Activated T-cell treated with anti-CD3 and anti-CD28 coated beads, Interleukin-2, amount 50 U/mL, for 24 hours (primary cell): ENCODE results near the gene TAF10.
A peak's percentile ranks its signal among the peaks of the same experiment; 100 is the strongest.

Experiments used
- DNase-seq: peaks from one replicate; pipeline ENCODE4 v3.0.0-alpha.2; 2020
- H3K27ac Mint-ChIP-seq: 2 replicates; pipeline ENCODE4 v1.8.0; 2020; ENCODE audit warnings: mild to moderate bottlenecking, mixed read lengths
- H3K27me3 Mint-ChIP-seq: 2 replicates; pipeline ENCODE4 v1.8.0; 2020; ENCODE audit warnings: mixed read lengths
- H3K36me3 Mint-ChIP-seq: 2 replicates; pipeline ENCODE4 v1.8.0; 2020; ENCODE audit warnings: low read depth, mixed read lengths
- H3K4me1 Mint-ChIP-seq: 2 replicates; pipeline ENCODE4 v1.8.0; 2020; ENCODE audit warnings: low read depth, mixed read lengths
- H3K4me3 Mint-ChIP-seq: 2 replicates; pipeline ENCODE4 v1.8.0; 2020; ENCODE audit warnings: mild to moderate bottlenecking, moderate library complexity, mixed read lengths
- H3K9me3 Mint-ChIP-seq: 2 replicates; pipeline ENCODE4 v1.8.0; 2020; ENCODE audit warnings: mixed read lengths

The TAF10 gene

DNA sequence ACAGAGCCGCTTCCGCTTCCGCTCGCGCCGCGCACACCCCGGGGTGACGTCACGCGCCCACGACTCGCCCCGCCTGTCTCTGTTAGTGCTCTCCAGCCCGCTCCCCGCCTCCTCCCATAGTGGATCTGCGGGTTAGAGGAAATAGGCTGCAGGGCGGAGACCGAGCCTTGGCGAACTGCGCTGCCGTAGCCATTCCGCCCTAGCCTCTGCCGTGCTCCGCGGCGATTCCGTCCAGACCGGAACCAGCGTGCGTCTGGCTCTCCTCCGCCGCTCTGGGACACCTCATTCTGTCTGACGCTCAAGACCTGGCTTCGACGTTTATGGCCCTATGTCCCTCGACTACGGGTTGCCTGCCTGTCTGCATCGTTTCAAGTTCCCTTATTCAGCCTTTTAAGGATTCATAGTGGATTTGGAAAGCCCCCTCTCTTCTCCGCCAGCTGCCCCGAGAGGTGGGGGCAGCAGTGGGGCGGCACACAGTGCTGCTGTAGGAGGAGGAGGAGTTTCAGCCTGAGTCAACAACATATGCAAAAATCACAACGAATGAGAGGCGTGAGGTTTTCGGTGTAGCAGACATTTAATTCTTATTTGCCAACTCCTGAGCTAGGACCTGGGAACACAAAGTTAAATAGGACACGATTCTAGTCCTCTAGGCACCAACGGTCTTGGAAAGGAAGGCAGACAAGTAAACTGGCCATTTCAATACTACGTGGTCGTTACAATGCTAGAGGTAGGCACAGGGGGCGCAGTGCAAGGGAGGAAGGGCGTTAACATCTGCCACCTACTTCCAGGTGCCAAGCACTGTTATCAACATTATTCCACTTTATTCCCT is at the start of gene TAF10:
TAF10 (minus strand) TSS at position 4 of the 829 bp plus-strand sequence. CDS start 27 bp downstream, outside the sequence.
- Mint-ChIP-seq H3K36me3 (peaks cover 71% of the 10 kb centered on the region), H3K27ac (no peak within 1 kb of the TSS), H3K4me3 (peak within 1 kb of the TSS; percentile 89)

DNA sequence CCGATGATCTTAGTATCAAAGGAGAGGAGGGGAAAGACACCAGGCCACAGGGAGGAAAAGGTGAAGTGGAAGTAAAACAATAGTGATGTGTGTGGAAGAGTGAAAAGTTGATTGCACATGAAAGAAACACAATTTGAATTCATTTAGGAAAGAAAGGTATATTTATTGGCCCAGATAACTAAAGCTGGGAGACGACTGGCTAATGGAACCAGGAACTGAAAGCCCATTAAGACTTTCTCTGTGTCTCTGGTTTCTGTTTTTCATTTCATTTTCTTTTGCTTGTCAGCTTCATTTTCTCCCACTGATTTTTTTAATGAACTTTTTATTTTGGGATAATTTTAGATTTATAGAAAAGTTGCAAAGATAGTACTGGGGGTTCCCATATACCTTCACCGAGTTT is 48.7 kb upstream of the TAF10 start:
- Mint-ChIP-seq H3K27ac (no peak overlapping the region), H3K27me3 (peaks cover 6% of the 10 kb centered on the region), H3K9me3 (no peaks in the 10 kb centered on the region)

More for the DNA sequence above, at the start of gene TAF10:
- H3K27me3 Mint-ChIP-seq = no peaks in the 10 kb centered on the region
- H3K4me1 Mint-ChIP-seq = peaks cover 53% of the 10 kb centered on the region
- H3K9me3 Mint-ChIP-seq = no peaks in the 10 kb centered on the region
- DNase-seq = peak; percentile 95

DNA sequence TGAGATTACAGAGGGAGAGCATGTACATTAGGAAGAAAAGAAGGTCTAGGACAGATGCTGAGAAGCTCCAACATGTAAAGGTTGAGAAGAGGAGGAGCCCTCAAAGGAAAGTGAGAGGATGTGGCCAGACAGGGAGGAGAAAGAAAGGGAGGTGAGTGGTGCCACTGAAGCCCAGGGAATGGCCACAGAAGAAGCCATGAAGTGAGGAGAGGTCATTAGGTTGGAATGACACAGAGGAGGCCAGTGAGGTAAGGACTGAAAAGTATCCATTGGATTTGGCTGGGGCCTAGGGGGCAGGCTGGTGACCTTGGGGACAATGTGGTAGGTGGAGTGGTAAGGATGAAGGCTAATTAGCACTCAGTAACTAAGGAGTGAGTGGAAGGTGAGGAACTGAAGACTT is 46.6 kb upstream of the TAF10 start:
- H3K4me1 Mint-ChIP-seq = peaks cover 6% of the 10 kb centered on the region
- no peak overlapping the region for H3K4me3 Mint-ChIP-seq
- DNase-seq = no peak
- H3K27me3 Mint-ChIP-seq = peaks cover 6% of the 10 kb centered on the region
- H3K36me3 Mint-ChIP-seq = no peaks in the 10 kb centered on the region
- H3K9me3 Mint-ChIP-seq = no peaks in the 10 kb centered on the region
- no peak overlapping the region for H3K27ac Mint-ChIP-seq

More for the DNA sequence above, 48.7 kb upstream of the TAF10 start:
- H3K4me3 Mint-ChIP-seq = no peak overlapping the region
- no peaks in the 10 kb centered on the region for H3K36me3 Mint-ChIP-seq
- peaks cover 11% of the 10 kb centered on the region for H3K4me1 Mint-ChIP-seq
- DNase-seq = no peak

DNA sequence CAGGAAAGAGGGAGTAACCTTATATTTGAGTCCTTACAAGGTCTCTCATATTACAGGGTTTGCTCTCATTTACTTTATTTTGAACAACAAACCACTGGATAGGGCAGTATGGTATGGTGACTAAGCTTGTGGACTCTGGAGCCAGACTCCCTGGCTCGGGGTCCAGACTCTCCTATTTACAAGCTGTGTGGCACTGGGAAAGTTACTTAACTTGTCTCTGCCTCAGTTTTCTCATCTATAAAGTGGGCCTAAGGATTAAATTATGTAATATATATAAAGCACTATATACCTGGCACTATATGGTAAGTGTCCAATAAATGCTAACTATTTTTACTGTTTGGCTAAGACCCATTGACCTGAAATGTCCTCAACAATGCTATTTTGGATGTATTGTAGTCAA is 45.3 kb upstream of the TAF10 start:
- Mint-ChIP-seq H3K9me3 (no peaks in the 10 kb centered on the region), H3K27me3 (peaks cover 6% of the 10 kb centered on the region), H3K36me3 (no peaks in the 10 kb centered on the region), H3K4me1 (no peaks in the 10 kb centered on the region), H3K4me3 (no peak overlapping the region), H3K27ac (no peak overlapping the region)
- DNase-seq = no peak

DNA sequence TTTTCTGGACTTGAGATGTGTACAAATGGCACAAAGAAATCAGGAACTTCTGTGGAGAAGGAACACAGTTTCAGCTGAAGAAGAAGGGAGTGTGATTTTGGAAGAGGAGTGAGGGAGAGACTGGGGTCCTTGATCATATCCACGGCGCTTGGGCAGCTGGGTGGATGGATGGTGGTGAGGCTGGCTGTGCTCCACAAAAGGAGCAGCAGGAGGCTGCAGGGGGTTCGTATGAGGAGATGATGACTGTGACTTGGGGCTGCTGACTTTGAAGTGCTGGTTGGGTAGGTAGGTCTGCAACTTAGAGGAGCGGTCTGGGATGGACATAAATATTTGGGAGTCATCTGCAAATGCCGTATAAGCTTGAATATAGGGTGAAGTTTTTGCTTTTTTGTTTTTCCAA is 44.9 kb upstream of the TAF10 start:
- Mint-ChIP-seq H3K27me3 (peaks cover 6% of the 10 kb centered on the region), H3K9me3 (no peaks in the 10 kb centered on the region), H3K27ac (no peak overlapping the region), H3K36me3 (no peaks in the 10 kb centered on the region), H3K4me1 (no peaks in the 10 kb centered on the region), H3K4me3 (no peak overlapping the region)
- no peak for DNase-seq

DNA sequence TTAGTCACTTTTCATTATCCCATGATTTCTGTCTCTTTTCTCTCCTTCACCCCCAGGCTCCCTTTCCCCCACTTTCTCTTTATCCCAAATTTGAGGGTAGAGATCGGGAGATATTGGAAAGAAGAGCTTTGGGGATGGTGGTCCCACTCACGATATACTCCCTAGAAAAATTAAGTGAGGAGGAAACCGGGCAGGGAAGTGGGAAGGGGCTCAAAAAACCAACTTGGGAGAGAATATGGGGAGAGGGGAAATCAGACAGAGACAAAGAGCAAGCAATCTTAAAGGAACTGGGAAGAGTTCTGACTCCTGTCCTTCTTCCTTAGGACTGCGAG is 44.5 kb upstream of the TAF10 start:
- no peaks in the 10 kb centered on the region for H3K9me3 Mint-ChIP-seq
- H3K4me3 Mint-ChIP-seq = no peak overlapping the region
- no peaks in the 10 kb centered on the region for H3K4me1 Mint-ChIP-seq
- no peaks in the 10 kb centered on the region for H3K36me3 Mint-ChIP-seq
- H3K27me3 Mint-ChIP-seq = peaks cover 6% of the 10 kb centered on the region
- no peak for DNase-seq
- H3K27ac Mint-ChIP-seq = no peak overlapping the region

DNA sequence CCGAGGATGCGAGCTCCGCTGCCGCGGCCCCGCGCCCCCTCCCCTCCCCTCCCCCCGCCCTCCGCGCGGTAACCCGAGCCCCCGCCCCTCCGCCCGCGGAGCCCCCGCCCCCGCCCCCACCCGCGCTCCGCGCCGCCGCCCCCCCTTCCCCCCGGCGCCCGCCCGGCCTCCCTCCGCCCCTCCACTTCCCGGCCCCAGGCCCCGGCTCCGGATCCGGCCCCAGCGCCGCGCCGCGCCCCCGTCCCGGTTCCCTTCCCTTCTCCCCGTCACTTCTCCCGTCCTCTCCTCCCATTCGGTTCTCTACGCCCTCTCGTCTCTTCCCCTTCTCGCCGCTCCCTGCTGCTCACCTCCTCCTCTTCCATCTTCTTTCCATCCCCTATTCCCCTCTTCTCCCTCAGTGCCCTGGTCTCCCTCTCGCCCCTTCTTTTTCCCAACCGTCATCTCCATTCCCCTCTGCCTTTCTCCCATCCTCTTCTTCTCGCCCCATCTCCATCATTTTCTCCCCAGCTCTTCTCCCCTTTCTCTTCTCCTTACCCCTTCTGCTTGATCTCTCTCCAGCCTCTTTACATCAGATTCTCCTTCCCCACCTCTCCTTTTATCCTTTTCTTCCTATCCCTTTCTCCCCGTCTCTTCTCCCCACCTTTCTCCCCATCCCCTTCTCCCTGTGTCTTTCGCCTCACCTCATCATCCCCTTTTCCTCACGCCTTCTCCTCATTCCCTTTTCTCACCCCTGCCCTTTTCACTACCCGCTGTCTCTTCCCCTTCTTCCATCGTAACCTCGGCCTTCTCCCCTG is 44.0 kb upstream of the TAF10 start, which contains the start of gene DCHS1:
DCHS1 (minus strand) TSS at position 20 of the 794 bp plus-strand sequence. CDS start 14,196 bp downstream, outside the sequence.
- Mint-ChIP-seq H3K36me3 (no peaks in the 10 kb centered on the region), H3K27ac (no peak within 1 kb of the TSS), H3K4me3 (peak within 1 kb of the TSS; percentile 28), H3K27me3 (peaks cover 6% of the 10 kb centered on the region), H3K9me3 (no peaks in the 10 kb centered on the region), H3K4me1 (no peaks in the 10 kb centered on the region)
- DNase-seq = no peak

DNA sequence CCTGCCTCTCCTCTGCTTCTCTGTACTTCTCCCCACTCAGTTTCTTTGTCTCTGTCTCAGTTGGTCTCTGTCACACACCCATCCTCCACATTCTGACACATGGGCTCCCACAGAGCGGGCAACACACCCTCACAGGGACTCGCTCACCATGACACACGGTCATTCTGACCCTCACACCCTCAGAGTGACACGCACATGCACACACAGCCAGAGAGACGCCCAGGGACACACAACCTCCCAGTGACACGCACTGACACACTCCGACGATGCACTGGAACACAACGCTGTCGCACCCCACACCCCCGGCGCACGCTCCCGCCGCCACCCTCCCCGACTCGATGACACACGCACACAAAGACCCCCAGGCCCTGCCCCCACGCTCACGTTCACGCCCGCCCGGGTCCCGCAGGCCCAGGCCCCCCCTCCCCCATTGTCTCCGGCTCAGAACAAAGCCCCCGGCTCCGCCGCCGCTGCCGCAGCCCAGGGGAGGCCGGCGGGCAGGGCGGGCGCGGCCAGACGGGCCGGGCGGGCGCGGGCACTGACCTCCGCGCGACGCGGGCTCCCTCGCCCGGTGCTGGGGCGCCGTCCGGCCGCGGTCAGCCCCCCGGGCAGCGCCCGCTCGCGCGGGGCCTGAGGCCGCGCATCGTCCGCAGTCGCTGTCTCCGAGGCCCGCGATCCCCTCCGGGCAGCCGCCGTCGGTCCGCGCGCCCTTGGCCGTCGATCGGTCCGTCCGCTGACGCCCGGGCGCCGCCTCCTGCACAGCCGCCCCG is 43.2 kb upstream of the TAF10 start:
- no peaks in the 10 kb centered on the region for H3K4me1 Mint-ChIP-seq
- no peaks in the 10 kb centered on the region for H3K36me3 Mint-ChIP-seq
- DNase-seq = peak; percentile 57

DNA sequence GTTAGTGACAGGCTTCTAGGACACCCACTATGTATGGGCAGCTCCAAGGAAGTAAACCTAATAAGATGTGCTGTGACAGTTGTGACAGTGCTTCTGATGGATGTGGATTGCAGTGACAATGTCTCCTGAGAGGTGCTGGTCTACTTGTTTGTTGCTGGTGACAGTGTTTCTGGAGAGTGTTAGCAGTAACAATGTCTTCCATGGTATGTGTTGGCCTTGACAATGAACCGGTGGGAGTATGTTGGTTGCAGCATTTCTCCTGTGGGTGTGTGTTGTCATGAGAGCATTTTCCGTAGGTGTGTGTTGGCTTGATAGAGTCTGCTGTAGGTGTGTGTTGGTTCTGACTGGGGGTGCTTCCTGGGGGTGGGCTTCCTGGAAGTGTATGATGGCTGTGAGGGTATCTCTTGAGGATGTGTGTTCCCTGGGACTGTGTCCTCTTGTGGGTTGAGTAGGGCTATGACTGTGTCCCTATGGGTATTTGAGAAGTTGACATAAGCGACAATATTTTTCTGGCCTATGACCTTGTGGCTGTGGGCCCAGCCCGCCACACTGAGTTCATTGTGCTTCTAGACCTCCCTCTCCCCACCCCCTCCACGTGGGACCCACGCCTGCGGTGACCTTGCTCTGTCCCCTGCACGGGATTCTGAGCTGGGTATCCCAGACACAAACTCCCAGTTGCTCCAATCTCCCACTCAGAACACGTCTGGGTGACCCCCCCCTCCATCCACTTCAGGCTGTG is 42.4 kb upstream of the TAF10 start:
- Mint-ChIP-seq H3K27me3 (peaks cover 6% of the 10 kb centered on the region), H3K27ac (no peak overlapping the region), H3K36me3 (no peaks in the 10 kb centered on the region), H3K9me3 (no peaks in the 10 kb centered on the region), H3K4me3 (no peak overlapping the region), H3K4me1 (no peaks in the 10 kb centered on the region)
- no peak for DNase-seq

More for the DNA sequence above, 43.2 kb upstream of the TAF10 start:
- Mint-ChIP-seq H3K9me3 (no peaks in the 10 kb centered on the region), H3K27ac (no peak overlapping the region), H3K4me3 (no peak overlapping the region), H3K27me3 (peaks cover 6% of the 10 kb centered on the region)

DNA sequence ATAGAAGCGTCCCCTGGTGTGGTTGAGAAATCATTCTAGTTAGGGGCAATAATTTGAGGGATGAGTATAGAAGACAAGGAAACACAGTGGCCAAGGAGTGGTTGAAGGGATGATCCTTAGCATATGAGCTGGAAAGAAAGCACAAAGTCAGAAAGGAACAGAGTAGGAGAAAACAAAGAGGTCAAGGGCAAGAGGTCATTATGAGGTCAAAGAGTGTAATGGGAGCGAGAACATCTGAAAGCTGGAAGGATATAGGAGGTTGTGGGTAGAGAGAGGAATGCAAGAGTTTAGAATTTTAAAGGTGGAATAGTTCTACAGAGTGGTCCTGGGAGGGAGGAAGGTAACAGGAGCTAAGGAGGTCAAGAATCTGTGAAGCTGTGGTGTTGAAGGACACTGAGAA is 41.6 kb upstream of the TAF10 start:
- H3K4me1 Mint-ChIP-seq = no peaks in the 10 kb centered on the region
- no peaks in the 10 kb centered on the region for H3K36me3 Mint-ChIP-seq
- H3K9me3 Mint-ChIP-seq = no peaks in the 10 kb centered on the region
- H3K27ac Mint-ChIP-seq = no peak overlapping the region
- no peak for DNase-seq
- no peak overlapping the region for H3K4me3 Mint-ChIP-seq
- H3K27me3 Mint-ChIP-seq = peaks cover 6% of the 10 kb centered on the region

DNA sequence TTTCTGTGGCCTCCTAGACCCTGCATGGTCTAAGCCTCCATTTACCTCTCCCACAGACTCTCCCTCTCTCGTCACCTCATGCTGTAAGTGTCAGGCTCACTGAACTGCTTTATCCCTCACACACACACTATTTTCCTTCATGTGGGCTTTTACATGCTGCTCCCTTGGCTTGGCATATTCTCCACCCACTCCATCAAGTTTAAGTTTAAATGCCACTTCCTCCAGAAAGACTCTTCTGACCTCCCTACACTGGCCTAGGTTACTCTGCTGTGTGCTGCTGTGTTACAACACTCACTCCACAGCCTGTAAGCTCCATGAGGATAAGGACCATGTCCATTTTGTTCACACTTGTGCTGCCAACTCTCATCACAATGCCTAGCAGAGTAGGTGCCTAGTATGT is 41.1 kb upstream of the TAF10 start:
- Mint-ChIP-seq H3K36me3 (no peaks in the 10 kb centered on the region), H3K4me3 (no peak overlapping the region), H3K4me1 (no peaks in the 10 kb centered on the region), H3K27ac (no peak overlapping the region), H3K27me3 (peaks cover 6% of the 10 kb centered on the region), H3K9me3 (no peaks in the 10 kb centered on the region)
- no peak for DNase-seq

DNA sequence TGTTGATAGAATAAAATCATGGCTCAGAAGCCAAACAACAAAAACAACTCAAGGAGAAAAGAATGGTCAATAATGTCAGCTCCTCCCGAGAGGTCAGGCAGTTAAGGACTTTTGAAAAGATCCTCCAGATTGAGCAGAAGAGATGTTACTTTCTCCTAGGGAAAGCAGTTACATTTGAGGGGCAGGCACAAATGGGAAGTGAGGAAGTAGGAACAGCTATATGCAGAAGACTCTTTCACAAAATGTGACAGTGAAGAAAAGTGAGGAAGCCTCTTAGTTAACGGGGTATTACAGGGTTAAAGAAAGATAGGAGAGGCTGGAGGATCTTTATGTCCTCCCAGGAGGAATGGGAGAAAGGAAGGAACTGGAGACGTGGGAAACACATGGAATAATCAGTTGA is 40.2 kb upstream of the TAF10 start:
- no peak for DNase-seq
- Mint-ChIP-seq H3K9me3 (no peaks in the 10 kb centered on the region), H3K27ac (no peak overlapping the region), H3K4me1 (no peaks in the 10 kb centered on the region), H3K27me3 (peaks cover 6% of the 10 kb centered on the region), H3K36me3 (no peaks in the 10 kb centered on the region), H3K4me3 (no peak overlapping the region)

DNA sequence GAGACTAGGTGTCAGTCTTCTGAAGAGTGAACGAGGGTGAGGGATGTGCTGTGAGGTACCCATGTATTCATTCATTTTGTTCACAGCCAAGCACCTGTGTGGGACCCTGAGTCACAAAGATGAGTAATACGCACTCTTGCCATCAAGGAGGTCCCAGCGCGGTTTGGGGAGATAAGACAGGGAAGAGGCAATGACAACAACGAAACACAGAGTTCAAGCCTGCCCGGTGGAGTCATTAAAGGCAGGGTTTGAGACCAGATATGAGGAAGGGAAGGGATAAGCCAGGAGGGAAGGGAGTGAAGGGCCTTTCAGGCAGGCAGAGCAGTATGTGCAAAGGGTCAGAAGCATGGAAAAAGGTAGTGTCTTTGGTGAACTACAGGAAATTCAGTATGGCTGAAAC is 39.0 kb upstream of the TAF10 start:
- no peaks in the 10 kb centered on the region for H3K4me1 Mint-ChIP-seq
- no peak overlapping the region for H3K4me3 Mint-ChIP-seq
- DNase-seq = peak; percentile 50
- no peaks in the 10 kb centered on the region for H3K27me3 Mint-ChIP-seq
- no peak overlapping the region for H3K27ac Mint-ChIP-seq
- H3K9me3 Mint-ChIP-seq = no peaks in the 10 kb centered on the region
- H3K36me3 Mint-ChIP-seq = no peaks in the 10 kb centered on the region

DNA sequence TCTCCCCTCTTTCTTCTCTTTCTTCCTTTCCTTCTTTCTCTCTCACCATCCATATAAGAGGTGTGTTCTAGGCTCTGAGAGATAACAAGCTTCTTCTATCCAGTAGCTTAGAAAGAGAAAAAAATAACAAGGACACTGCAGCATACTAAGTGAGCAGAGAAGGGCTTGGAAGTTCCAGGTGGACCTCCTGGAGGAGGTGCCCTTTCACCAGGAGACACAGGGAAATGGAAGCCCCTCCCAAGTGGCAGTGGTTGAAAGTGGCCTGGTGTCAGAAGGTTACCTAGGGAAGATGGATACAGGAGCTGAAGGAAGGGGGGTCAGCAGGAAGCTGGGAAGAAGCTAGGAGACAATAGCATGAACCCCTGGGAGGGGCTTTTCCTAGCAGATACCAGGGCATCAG is 38.1 kb upstream of the TAF10 start:
- no peaks in the 10 kb centered on the region for H3K36me3 Mint-ChIP-seq
- H3K27me3 Mint-ChIP-seq = no peaks in the 10 kb centered on the region
- no peak overlapping the region for H3K4me3 Mint-ChIP-seq
- H3K9me3 Mint-ChIP-seq = no peaks in the 10 kb centered on the region
- H3K27ac Mint-ChIP-seq = no peak overlapping the region
- DNase-seq = no peak
- no peaks in the 10 kb centered on the region for H3K4me1 Mint-ChIP-seq
